ENCODE results near the gene BRDT. TPM values are rescaled to one million over a fixed set of nuclear protein-coding genes. Genes with fewer than 3 reads are reported as not detected.

The BRDT gene
- total RNA-seq, 1 experiment from 2014 or later: 0.13 TPM

GRCh38 chr1:91979383-91979782 is 30.2 kb downstream of the BRDT start:
- Mint-ChIP-seq H3K27me3 (ENCODE audit: low read depth) (no peaks in the 10 kb centered on the region), H3K9me3 (no peaks in the 10 kb centered on the region), H3K4me1 (no peaks in the 10 kb centered on the region), H3K27ac (no peak overlapping the region), H3K36me3 (no peaks in the 10 kb centered on the region), H3K4me3 (no peak overlapping the region)
- ChIA-PET CTCF (no interaction called here), POLR2A (no interaction called here)
- ATAC-seq: no peak
- TF ChIP-seq ATF2 (CRISPR knock-in tag; IDR thresholded peaks at IDR 0.05; ENCODE audit: borderline replicate concordance, low read depth): no peak
- no peak for TF ChIP-seq PRDM15 (CRISPR knock-in tag; IDR thresholded peaks at IDR 0.05)
- TF ChIP-seq NR1H2 (CRISPR knock-in tag; IDR thresholded peaks at IDR 0.05): no peak
- TF ChIP-seq AFF4 (CRISPR knock-in tag; IDR thresholded peaks at IDR 0.05; ENCODE audit: borderline replicate concordance): no peak
- TF ChIP-seq, protein P1, sequence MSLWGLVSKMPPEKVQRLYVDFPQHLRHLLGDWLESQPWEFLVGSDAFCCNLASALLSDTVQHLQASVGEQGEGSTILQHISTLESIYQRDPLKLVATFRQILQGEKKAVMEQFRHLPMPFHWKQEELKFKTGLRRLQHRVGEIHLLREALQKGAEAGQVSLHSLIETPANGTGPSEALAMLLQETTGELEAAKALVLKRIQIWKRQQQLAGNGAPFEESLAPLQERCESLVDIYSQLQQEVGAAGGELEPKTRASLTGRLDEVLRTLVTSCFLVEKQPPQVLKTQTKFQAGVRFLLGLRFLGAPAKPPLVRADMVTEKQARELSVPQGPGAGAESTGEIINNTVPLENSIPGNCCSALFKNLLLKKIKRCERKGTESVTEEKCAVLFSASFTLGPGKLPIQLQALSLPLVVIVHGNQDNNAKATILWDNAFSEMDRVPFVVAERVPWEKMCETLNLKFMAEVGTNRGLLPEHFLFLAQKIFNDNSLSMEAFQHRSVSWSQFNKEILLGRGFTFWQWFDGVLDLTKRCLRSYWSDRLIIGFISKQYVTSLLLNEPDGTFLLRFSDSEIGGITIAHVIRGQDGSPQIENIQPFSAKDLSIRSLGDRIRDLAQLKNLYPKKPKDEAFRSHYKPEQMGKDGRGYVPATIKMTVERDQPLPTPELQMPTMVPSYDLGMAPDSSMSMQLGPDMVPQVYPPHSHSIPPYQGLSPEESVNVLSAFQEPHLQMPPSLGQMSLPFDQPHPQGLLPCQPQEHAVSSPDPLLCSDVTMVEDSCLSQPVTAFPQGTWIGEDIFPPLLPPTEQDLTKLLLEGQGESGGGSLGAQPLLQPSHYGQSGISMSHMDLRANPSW (CRISPR knock-in tag; conservative IDR thresholded peaks at IDR 0.05; ENCODE audit: low read depth): no peak
- no peak for TF ChIP-seq KAT7 (CRISPR knock-in tag; IDR thresholded peaks at IDR 0.05; ENCODE audit: borderline replicate concordance)
- TF ChIP-seq, protein P2, sequence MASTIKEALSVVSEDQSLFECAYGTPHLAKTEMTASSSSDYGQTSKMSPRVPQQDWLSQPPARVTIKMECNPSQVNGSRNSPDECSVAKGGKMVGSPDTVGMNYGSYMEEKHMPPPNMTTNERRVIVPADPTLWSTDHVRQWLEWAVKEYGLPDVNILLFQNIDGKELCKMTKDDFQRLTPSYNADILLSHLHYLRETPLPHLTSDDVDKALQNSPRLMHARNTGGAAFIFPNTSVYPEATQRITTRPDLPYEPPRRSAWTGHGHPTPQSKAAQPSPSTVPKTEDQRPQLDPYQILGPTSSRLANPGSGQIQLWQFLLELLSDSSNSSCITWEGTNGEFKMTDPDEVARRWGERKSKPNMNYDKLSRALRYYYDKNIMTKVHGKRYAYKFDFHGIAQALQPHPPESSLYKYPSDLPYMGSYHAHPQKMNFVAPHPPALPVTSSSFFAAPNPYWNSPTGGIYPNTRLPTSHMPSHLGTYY (CRISPR knock-in tag; IDR thresholded peaks at IDR 0.05): no peak
- TF ChIP-seq NFYB (CRISPR knock-in tag; conservative IDR thresholded peaks at IDR 0.05; ENCODE audit: low read depth): no peak
- no peak for TF ChIP-seq TEAD4 (CRISPR knock-in tag; IDR thresholded peaks at IDR 0.05)
- TF ChIP-seq ZNF263 (CRISPR knock-in tag; IDR thresholded peaks at IDR 0.05; ENCODE audit: low read depth): no peak
- no peak for TF ChIP-seq ZBTB21 (CRISPR knock-in tag; IDR thresholded peaks at IDR 0.05; ENCODE audit: borderline replicate concordance)
- no peak for TF ChIP-seq CBFB (CRISPR knock-in tag; IDR thresholded peaks at IDR 0.05; ENCODE audit: low read depth)
- TF ChIP-seq ZNF219 (CRISPR knock-in tag; IDR thresholded peaks at IDR 0.05; ENCODE audit: borderline replicate concordance): no peak
- no peak for TF ChIP-seq ZNF532 (CRISPR knock-in tag; IDR thresholded peaks at IDR 0.05; ENCODE audit: borderline replicate concordance)
- no peak for TF ChIP-seq ATF1 (CRISPR knock-in tag; IDR thresholded peaks at IDR 0.05)
- TF ChIP-seq CREB1 (CRISPR knock-in tag; IDR thresholded peaks at IDR 0.05): no peak
- TF ChIP-seq, protein P3, sequence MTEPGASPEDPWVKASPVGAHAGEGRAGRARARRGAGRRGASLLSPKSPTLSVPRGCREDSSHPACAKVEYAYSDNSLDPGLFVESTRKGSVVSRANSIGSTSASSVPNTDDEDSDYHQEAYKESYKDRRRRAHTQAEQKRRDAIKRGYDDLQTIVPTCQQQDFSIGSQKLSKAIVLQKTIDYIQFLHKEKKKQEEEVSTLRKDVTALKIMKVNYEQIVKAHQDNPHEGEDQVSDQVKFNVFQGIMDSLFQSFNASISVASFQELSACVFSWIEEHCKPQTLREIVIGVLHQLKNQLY (CRISPR knock-in tag; IDR thresholded peaks at IDR 0.05): no peak
- no peak for TF ChIP-seq NFATC4 (CRISPR knock-in tag; IDR thresholded peaks at IDR 0.05)
- DNase-seq (ENCODE audit: low spot score): no peak

Data from WTC11 (cell line).